GM23248 (cell line): ENCODE measurements around the gene DOCK10.

Experiments used
- EZH2 ChIP-seq: fragments of 200-600 bp; sonication (generic); IDR thresholded peaks from 2 replicates; pipeline ENCODE4 v1.6.1; 2018; ENCODE audit warnings: antibody characterized with exemption, mild to moderate bottlenecking; ENCODE audit not compliant: insufficient read depth, poor library complexity, severe bottlenecking
- EZH2phosphoT487 ChIP-seq: fragments of 200-600 bp; sonication (generic); IDR thresholded peaks from 2 replicates; pipeline ENCODE4 v1.6.1; 2018; ENCODE audit warnings: antibody characterized with exemption, moderate library complexity, mild to moderate bottlenecking, low read depth; ENCODE audit not compliant: insufficient read depth

- TF ChIP-seq EZH2 = no peak
- TF ChIP-seq EZH2phosphoT487 = no peak
Observed at GRCh38 chr2:224970311-224970710, 72.0 kb downstream of the DOCK10 start.
